H9 (cell line): ENCODE results near the gene ZNF366. TPM values are rescaled to one million over a fixed set of nuclear protein-coding genes. Genes with fewer than 3 reads are reported as not detected.

Experiments used
- DNase-seq: peaks from one replicate; pipeline ENCODE4 v3.0.0-alpha.2; 2017
- H2AFZ ChIP-seq: one replicate; pipeline ENCODE4 v1.6.1; 2013; ENCODE audit warnings: mild to moderate bottlenecking, low read length, control low read depth, moderate library complexity
- H2AK5ac ChIP-seq: 2 replicates; pipeline ENCODE4 v1.6.1; 2013; ENCODE audit warnings: low read length, control low read depth, mixed read lengths; ENCODE audit not compliant: insufficient read length
- H2BK120ac ChIP-seq: one replicate; pipeline ENCODE4 v1.6.1; 2013; ENCODE audit warnings: low read depth, mild to moderate bottlenecking, low read length, control low read depth, inconsistent platforms; ENCODE audit not compliant: poor library complexity, severe bottlenecking
- H2BK12ac ChIP-seq: 2 replicates; pipeline ENCODE4 v1.6.1; 2013; ENCODE audit warnings: low read length, control low read depth, mixed read lengths, low read depth; ENCODE audit not compliant: insufficient read length
- H2BK15ac ChIP-seq: 2 replicates; pipeline ENCODE4 v1.6.1; 2013; ENCODE audit warnings: low read depth, low read length, control low read depth
- H2BK20ac ChIP-seq: one replicate; pipeline ENCODE4 v1.6.1; 2013; ENCODE audit warnings: low read depth, mild to moderate bottlenecking, low read length, control low read depth, inconsistent platforms; ENCODE audit not compliant: poor library complexity, severe bottlenecking
- H2BK5ac ChIP-seq: 2 replicates; pipeline ENCODE4 v1.6.1; 2013; ENCODE audit warnings: low read length, control low read depth, mixed read lengths; ENCODE audit not compliant: insufficient read length
- H3K14ac ChIP-seq: 2 replicates; pipeline ENCODE4 v1.6.1; 2013; ENCODE audit warnings: low read length, control low read depth; ENCODE audit not compliant: insufficient read depth
- H3K18ac ChIP-seq: 2 replicates; pipeline ENCODE4 v1.6.1; 2013; ENCODE audit warnings: low read depth, mild to moderate bottlenecking, mixed read lengths, low read length, control low read depth; ENCODE audit not compliant: insufficient read length
- H3K23ac ChIP-seq: 2 replicates; pipeline ENCODE4 v1.6.1; 2013; ENCODE audit warnings: low read length, control low read depth, mixed read lengths, low read depth; ENCODE audit not compliant: insufficient read length
- H3K23me2 ChIP-seq: 2 replicates; pipeline ENCODE4 v1.6.1; 2013; ENCODE audit warnings: low read depth, mild to moderate bottlenecking, mixed read lengths, low read length, control low read depth; ENCODE audit not compliant: insufficient read length, poor library complexity, severe bottlenecking
- H3K27ac ChIP-seq: 2 replicates; pipeline ENCODE4 v1.5.1; 2013; ENCODE audit warnings: low read length, control low read depth, mixed read lengths, low read depth; ENCODE audit not compliant: insufficient read length
- H3K27me3 ChIP-seq: 2 replicates; pipeline ENCODE4 v1.6.1; 2013; ENCODE audit warnings: low read length, control low read depth, inconsistent platforms; ENCODE audit not compliant: insufficient read depth
- H3K4ac ChIP-seq: 2 replicates; pipeline ENCODE4 v1.6.1; 2013; ENCODE audit warnings: low read depth, mild to moderate bottlenecking, control low read depth, inconsistent platforms, low read length, moderate library complexity
- H3K4me1 ChIP-seq: 2 replicates; pipeline ENCODE4 v1.6.1; 2013; ENCODE audit warnings: low read length, control low read depth, inconsistent platforms; ENCODE audit not compliant: insufficient read depth
- H3K4me2 ChIP-seq: 2 replicates; pipeline ENCODE4 v1.6.1; 2013; ENCODE audit warnings: low read length, control low read depth, mixed read lengths; ENCODE audit not compliant: insufficient read length, insufficient read depth
- H3K56ac ChIP-seq: 2 replicates; pipeline ENCODE4 v1.6.1; 2013; ENCODE audit warnings: low read depth, mild to moderate bottlenecking, mixed read lengths, low read length, control low read depth; ENCODE audit not compliant: insufficient read length
- H3K79me1 ChIP-seq: 2 replicates; pipeline ENCODE4 v1.6.1; 2013; ENCODE audit warnings: low read depth, mild to moderate bottlenecking, moderate library complexity, low read length, control low read depth, inconsistent platforms; ENCODE audit not compliant: insufficient read depth, poor library complexity, severe bottlenecking
- H3K79me2 ChIP-seq: 2 replicates; pipeline ENCODE4 v1.6.1; 2013; ENCODE audit warnings: low read length, control low read depth, inconsistent platforms; ENCODE audit not compliant: insufficient read depth
- H3K9ac ChIP-seq: 2 replicates; pipeline ENCODE4 v1.6.1; 2013; ENCODE audit warnings: low read length, control low read depth, mixed read lengths; ENCODE audit not compliant: insufficient read length; ENCODE audit errors: extremely low read depth
- H3K9me3 ChIP-seq: one replicate; pipeline ENCODE4 v1.6.1; 2013; ENCODE audit warnings: low read depth, low read length, inconsistent platforms; ENCODE audit not compliant: control insufficient read depth
- H3T11ph ChIP-seq: one replicate; pipeline ENCODE4 v1.6.1; 2013; ENCODE audit warnings: mild to moderate bottlenecking, low read length, control low read depth, inconsistent platforms
- H4K20me1 ChIP-seq: one replicate; pipeline ENCODE4 v1.6.1; 2013; ENCODE audit not compliant: control insufficient read depth, insufficient read length, insufficient read depth
- H4K5ac ChIP-seq: 2 replicates; pipeline ENCODE4 v1.6.1; 2013; ENCODE audit warnings: low read depth, mild to moderate bottlenecking, mixed read lengths, low read length, control low read depth; ENCODE audit not compliant: insufficient read length
- H4K8ac ChIP-seq: replicated peaks from 2 replicates; pipeline ENCODE4 v1.6.1; 2013; ENCODE audit warnings: low read length, control low read depth, mixed read lengths, low read depth; ENCODE audit not compliant: insufficient read length
- H4K91ac ChIP-seq: 2 replicates; pipeline ENCODE4 v1.6.1; 2013; ENCODE audit warnings: low read depth, mild to moderate bottlenecking, moderate library complexity, mixed read lengths, low read length, control low read depth; ENCODE audit not compliant: insufficient read length
- H3K27ac Mint-ChIP-seq, 3 experiments: 2 replicates in 2 of 3; 3 replicates in 1 of 3; pipeline ENCODE4 v1.8.0; 2020 to 2021; ENCODE audit warnings: mixed read lengths in 3 of 3, mild to moderate bottlenecking in 1 of 3, moderate library complexity in 1 of 3
- H3K27me3 Mint-ChIP-seq: 2 replicates; pipeline ENCODE4 v1.8.0; 2021; ENCODE audit warnings: low read depth, mild to moderate bottlenecking, moderate library complexity, mixed read lengths
- H3K36me3 Mint-ChIP-seq, 3 experiments: 2 replicates in 2 of 3; 3 replicates in 1 of 3; pipeline ENCODE4 v1.8.0; 2020 to 2021; ENCODE audit warnings: low read depth in 3 of 3, mixed read lengths in 3 of 3; ENCODE audit not compliant: insufficient read depth in 1 of 3
- H3K4me1 Mint-ChIP-seq, 2 experiments: 2 replicates each; pipeline ENCODE4 v1.8.0; 2020; ENCODE audit warnings: mixed read lengths in 2 of 2
- H3K4me3 Mint-ChIP-seq, 2 experiments: 2 replicates in 1 of 2; 3 replicates in 1 of 2; pipeline ENCODE4 v1.8.0; 2020 to 2021; ENCODE audit warnings: mild to moderate bottlenecking in 2 of 2, mixed read lengths in 2 of 2, moderate library complexity in 1 of 2
- H3K9me3 Mint-ChIP-seq, 2 experiments: 2 replicates in 1 of 2; 3 replicates in 1 of 2; pipeline ENCODE4 v1.8.0; 2020; ENCODE audit warnings: mild to moderate bottlenecking in 2 of 2, mixed read lengths in 2 of 2, moderate library complexity in 1 of 2
- WGBS: extraction: QIAGEN DNeasy Blood & Tissue Kit; methylation state at CpG from one replicate; pipeline ENCODE4 v1.1.7; 2013; ENCODE audit warnings: missing lambda C conversion rate, low lambda C conversion rate, mixed read lengths; ENCODE audit not compliant: insufficient read length; ENCODE audit errors: extremely low coverage; 5-methylcytosine and 5-hydroxymethylcytosine counted together
- total RNA-seq: library from RNA; stranded (reverse); gene quantifications from 2 replicates; pipeline ENCODE4 v1.2.1, GENCODE V29; 2021
- TF ChIP-seq, protein P1 (sequence below): fragments of 200-600 bp; sonication (generic); conservative IDR thresholded peaks from 3 replicates; pipeline ENCODE4 v1.8.0; 2021; ENCODE audit warnings: antibody characterized with exemption, mild to moderate bottlenecking

The ZNF366 gene
- total RNA-seq, 1 experiment from 2014 or later = not detected

DNA sequence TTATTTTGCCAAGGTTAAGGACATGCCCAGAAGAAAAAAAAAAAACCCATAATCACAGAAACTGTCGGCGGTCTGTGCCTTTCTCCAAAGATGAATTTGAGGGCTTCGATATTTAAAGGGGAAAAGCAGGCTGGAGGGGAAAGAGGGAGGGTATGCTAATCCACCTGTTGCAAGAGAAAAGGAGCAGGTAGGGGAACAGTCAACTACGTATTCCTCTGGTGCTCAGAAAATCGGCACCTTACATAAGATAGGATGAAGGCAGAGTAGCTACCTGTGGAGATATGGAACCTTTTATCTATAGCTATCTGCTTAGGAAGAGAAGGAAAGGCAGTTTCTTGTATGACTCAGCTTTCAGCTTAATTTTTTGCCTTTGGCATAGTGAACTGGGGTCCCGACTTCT, 109.4 kb downstream of the ZNF366 start:
- Mint-ChIP-seq H3K36me3 (peaks cover 7 to 18% (median 9%) of the 10 kb centered on the region in 3 experiments; a peak in 6 of 7 replicates), H3K27ac (no peak overlapping the region), H3K4me1 (peaks cover 22 to 28% of the 10 kb centered on the region in 2 experiments), H3K27me3 (no peaks in the 10 kb centered on the region; the same call in 1 of the 2 replicates), H3K4me3 (no peak overlapping the region; a peak in 1 of 5 replicates), H3K9me3 (peaks cover 15 to 18% of the 10 kb centered on the region in 2 experiments)
- Histone ChIP-seq H3T11ph (no peak overlapping the region), H2BK15ac (no peak overlapping the region), H3K27me3 (no peaks in the 10 kb centered on the region), H3K27ac (no peak overlapping the region), H2BK20ac (no peak overlapping the region), H3K23me2 (no peaks in the 10 kb centered on the region), H2BK12ac (no peak overlapping the region), H2AFZ (no peak overlapping the region), H3K4ac (no peak overlapping the region), H2BK5ac (no peak overlapping the region), H2BK120ac (no peak overlapping the region), H3K23ac (no peak overlapping the region), H3K79me1 (no peaks in the 10 kb centered on the region), H3K14ac (no peak overlapping the region), H3K4me2 (no peak overlapping the region), H4K8ac (no peak overlapping the region), H4K5ac (no peak overlapping the region), H3K9ac (no peak overlapping the region), H2AK5ac (no peak overlapping the region), H3K79me2 (no peaks in the 10 kb centered on the region), H3K18ac (no peak overlapping the region), H4K20me1 (no peaks in the 10 kb centered on the region), H3K4me1 (no peaks in the 10 kb centered on the region), H4K91ac (no peak overlapping the region), H3K56ac (no peak overlapping the region), H3K9me3 (no peaks in the 10 kb centered on the region)
- no CpG with 5 or more reads among the region's 6 CpGs for WGBS
- no peak for DNase-seq
- TF ChIP-seq, protein P1, sequence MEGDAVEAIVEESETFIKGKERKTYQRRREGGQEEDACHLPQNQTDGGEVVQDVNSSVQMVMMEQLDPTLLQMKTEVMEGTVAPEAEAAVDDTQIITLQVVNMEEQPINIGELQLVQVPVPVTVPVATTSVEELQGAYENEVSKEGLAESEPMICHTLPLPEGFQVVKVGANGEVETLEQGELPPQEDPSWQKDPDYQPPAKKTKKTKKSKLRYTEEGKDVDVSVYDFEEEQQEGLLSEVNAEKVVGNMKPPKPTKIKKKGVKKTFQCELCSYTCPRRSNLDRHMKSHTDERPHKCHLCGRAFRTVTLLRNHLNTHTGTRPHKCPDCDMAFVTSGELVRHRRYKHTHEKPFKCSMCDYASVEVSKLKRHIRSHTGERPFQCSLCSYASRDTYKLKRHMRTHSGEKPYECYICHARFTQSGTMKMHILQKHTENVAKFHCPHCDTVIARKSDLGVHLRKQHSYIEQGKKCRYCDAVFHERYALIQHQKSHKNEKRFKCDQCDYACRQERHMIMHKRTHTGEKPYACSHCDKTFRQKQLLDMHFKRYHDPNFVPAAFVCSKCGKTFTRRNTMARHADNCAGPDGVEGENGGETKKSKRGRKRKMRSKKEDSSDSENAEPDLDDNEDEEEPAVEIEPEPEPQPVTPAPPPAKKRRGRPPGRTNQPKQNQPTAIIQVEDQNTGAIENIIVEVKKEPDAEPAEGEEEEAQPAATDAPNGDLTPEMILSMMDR = no peak
